IPS-20b (cell line): ENCODE results near the gene CNTF.

Source experiments
- H3K27ac ChIP-seq: one replicate; pipeline ENCODE4 v1.5.1; 2013; ENCODE audit warnings: low read length
- H3K27me3 ChIP-seq: 2 replicates; pipeline ENCODE4 v1.6.1; 2013; ENCODE audit warnings: mild to moderate bottlenecking, low read length, inconsistent platforms; ENCODE audit not compliant: insufficient read depth
- H3K36me3 ChIP-seq: 2 replicates; pipeline ENCODE4 v1.6.1; 2013; ENCODE audit warnings: low read depth, mild to moderate bottlenecking, inconsistent platforms, low read length, moderate library complexity; ENCODE audit not compliant: insufficient read depth
- H3K4me1 ChIP-seq: 2 replicates; pipeline ENCODE4 v1.6.1; 2013; ENCODE audit warnings: mild to moderate bottlenecking, control low read depth, inconsistent platforms, low read length, moderate library complexity; ENCODE audit not compliant: insufficient read depth
- H3K4me3 ChIP-seq: 2 replicates; pipeline ENCODE4 v1.5.1; 2013; ENCODE audit warnings: mild to moderate bottlenecking, low read length, inconsistent platforms
- H3K9ac ChIP-seq: 2 replicates; pipeline ENCODE4 v1.6.1; 2013; ENCODE audit warnings: low read depth, mild to moderate bottlenecking, inconsistent platforms, low read length, moderate library complexity
- H3K9me3 ChIP-seq: 2 replicates; pipeline ENCODE4 v1.6.1; 2013; ENCODE audit warnings: mild to moderate bottlenecking, low read depth, low read length, inconsistent platforms; ENCODE audit not compliant: insufficient read depth

Gene CNTF

DNA sequence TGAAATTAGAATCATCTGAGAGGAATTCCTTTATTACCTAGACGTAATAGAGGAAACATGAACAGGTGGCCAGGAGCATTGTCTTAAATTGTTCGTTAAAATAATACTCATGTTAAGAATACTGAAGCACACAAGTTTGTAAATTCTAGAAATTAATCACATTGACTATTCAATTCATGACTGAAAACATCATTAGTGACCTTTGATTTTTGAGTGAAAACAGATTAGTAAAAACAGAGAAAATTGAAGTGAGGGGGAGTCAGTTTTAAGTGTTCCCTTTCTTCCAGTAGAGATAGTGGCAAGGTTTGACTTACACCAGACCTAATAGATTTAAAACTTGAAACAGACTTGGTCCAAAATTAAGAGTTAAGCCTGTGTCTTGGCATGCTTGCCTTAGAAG lies 42.2 kb upstream of the CNTF start:
- Histone ChIP-seq H3K4me1 (peaks cover 11% of the 10 kb centered on the region; the same call in 1 of the 2 replicates), H3K36me3 (peaks cover 15% of the 10 kb centered on the region), H3K9me3 (no peaks in the 10 kb centered on the region), H3K27me3 (no peaks in the 10 kb centered on the region), H3K9ac (peak overlapping the region; percentile 93), H3K27ac (peak overlapping the region; percentile 72), H3K4me3 (peak overlapping the region; percentile 96)

GRCh38 chr11:58582437-58582836 lies 40.0 kb upstream of the CNTF start:
- Histone ChIP-seq H3K4me3 (no peak overlapping the region), H3K9ac (no peak overlapping the region), H3K4me1 (peaks cover 11% of the 10 kb centered on the region; the same call in 1 of the 2 replicates), H3K9me3 (no peaks in the 10 kb centered on the region), H3K36me3 (peaks cover 36% of the 10 kb centered on the region), H3K27ac (no peak overlapping the region), H3K27me3 (no peaks in the 10 kb centered on the region)

GRCh38 chr11:58586998-58587397 lies 35.5 kb upstream of the CNTF start:
- Histone ChIP-seq H3K9ac (no peak overlapping the region), H3K27me3 (no peaks in the 10 kb centered on the region), H3K27ac (no peak overlapping the region), H3K4me1 (no peaks in the 10 kb centered on the region), H3K9me3 (no peaks in the 10 kb centered on the region), H3K4me3 (no peak overlapping the region), H3K36me3 (peaks cover 48% of the 10 kb centered on the region)

- H3K9me3 ChIP-seq: no peaks in the 10 kb centered on the region
- no peak overlapping the region for H3K9ac ChIP-seq
- H3K27me3 ChIP-seq: no peaks in the 10 kb centered on the region
- H3K36me3 ChIP-seq: peaks cover 47% of the 10 kb centered on the region
- no peak overlapping the region for H3K27ac ChIP-seq
- H3K4me3 ChIP-seq: no peak overlapping the region
- no peaks in the 10 kb centered on the region for H3K4me1 ChIP-seq
Measured at GRCh38 chr11:58591659-58592058, 30.8 kb upstream of the CNTF start.

DNA sequence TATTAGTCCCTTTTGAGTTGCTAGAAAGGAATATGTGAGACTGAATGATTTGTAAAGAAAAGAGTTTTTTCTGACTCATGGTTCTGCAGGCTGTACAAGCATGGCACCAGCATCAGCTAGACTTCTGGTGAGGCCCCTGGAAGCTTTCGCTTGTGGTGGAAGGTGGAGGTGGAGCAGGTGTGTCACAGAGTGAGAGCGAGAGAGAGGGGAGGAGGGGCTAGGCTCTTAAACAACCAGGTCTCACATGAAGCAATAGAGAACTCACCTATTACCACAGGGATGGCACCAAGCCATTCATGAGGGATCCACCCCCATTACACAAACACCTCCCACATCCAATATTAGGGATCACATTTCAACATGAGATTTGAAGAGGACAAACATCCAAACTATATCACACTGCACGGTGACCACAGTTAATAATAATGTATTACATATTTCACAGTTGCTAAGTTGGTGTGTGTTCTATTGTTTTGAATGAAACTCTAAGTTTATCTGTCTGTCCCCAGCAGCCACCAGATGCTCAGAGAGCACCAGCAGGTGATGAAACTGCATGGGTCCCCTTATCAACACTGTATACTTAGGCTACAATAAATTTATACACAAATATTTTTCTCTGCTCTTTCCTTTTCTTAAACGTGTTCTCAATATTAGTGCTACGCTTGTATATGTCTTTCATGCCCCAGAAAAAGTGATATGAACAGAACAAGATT lies 29.5 kb upstream of the CNTF start:
- H3K4me3 ChIP-seq: no peak overlapping the region
- no peak overlapping the region for H3K27ac ChIP-seq
- H3K9me3 ChIP-seq: no peaks in the 10 kb centered on the region
- H3K9ac ChIP-seq: no peak overlapping the region
- no peaks in the 10 kb centered on the region for H3K27me3 ChIP-seq
- H3K4me1 ChIP-seq: no peaks in the 10 kb centered on the region
- H3K36me3 ChIP-seq: peaks cover 37% of the 10 kb centered on the region; the same call in 1 of the 2 replicates

DNA sequence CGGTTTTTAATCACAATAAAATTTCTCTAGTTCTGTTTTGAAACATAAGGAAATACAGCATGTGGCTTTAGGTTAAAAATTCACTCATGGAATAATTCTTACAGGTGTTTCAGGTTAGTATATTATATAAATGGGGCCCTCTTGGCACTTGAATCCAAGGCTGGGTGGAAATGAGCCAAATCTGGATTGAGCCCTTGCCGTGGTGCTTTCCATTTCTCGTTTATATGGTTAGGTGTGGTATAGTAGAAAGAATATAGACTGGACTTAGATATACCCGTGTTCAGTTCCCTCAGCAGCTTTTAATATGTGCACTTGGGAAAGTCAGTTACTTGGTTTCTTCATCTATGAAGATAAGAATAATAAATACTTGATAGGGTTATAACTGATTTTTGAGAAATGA lies 27.6 kb upstream of the CNTF start:
- peaks cover 38% of the 10 kb centered on the region; the same call in 1 of the 2 replicates for H3K36me3 ChIP-seq
- no peak overlapping the region for H3K27ac ChIP-seq
- H3K4me3 ChIP-seq: no peak overlapping the region
- no peaks in the 10 kb centered on the region for H3K27me3 ChIP-seq
- H3K4me1 ChIP-seq: peaks cover 6% of the 10 kb centered on the region; the same call in 1 of the 2 replicates
- H3K9ac ChIP-seq: no peak overlapping the region
- no peaks in the 10 kb centered on the region for H3K9me3 ChIP-seq

DNA sequence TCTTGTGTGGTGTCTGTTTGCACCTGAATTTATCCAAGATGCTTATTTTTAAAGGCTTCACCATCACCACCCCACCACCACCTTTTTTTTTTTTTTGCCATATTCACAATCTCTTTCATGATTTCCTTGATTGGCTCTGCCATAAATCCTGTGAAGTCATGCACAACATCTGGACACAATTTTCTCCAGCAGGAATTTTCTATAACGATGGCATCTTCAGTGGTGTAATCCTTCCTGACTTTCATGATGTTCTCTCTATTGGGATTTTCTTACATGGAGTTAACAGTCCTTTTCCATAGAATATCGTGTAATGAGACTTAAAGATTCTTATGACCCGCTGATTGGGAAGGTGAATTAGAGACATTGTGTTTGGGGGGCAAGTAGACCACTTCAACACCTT lies 25.8 kb upstream of the CNTF start:
- no peaks in the 10 kb centered on the region for H3K9me3 ChIP-seq
- H3K4me3 ChIP-seq: no peak overlapping the region
- peaks cover 16% of the 10 kb centered on the region; the same call in 1 of the 2 replicates for H3K4me1 ChIP-seq
- no peaks in the 10 kb centered on the region for H3K27me3 ChIP-seq
- H3K9ac ChIP-seq: no peak overlapping the region
- H3K36me3 ChIP-seq: peaks cover 27% of the 10 kb centered on the region; the same call in 1 of the 2 replicates
- H3K27ac ChIP-seq: no peak overlapping the region

DNA sequence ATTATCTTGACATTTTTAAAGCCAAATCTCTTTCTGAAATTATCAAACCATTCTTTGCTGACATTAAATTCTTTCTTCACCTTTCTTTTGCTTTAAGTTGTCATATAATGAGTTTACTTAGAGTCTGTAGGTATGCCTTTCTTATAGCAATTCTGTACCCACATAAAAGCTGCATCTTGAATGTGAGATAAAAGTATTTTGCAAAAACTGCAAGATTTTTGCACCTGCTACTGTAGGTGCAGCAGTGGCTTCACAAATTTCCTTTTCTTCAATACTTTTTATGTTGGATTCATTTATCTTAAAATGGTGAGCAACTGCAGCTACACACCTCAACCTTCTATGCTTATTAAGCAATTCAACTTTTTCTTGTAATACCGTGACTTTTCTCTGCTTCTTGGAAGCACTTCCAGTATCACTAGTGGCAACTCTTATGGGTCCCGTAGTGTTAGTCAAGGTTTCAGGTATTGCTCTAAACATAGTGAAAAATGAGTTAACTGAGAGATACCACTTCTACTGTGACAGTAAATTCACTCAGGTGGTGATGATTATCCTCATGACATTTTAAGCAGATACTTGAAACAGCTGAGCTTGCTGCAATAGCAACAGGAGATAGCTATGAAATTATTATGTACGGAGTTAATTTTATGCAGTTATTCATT lies 24.9 kb upstream of the CNTF start:
- Histone ChIP-seq H3K36me3 (peaks cover 20% of the 10 kb centered on the region; the same call in 1 of the 2 replicates), H3K4me3 (no peak overlapping the region), H3K27ac (no peak overlapping the region)

GRCh38 chr11:58600510-58600909 lies 22.0 kb upstream of the CNTF start:
- Histone ChIP-seq H3K4me3 (no peak overlapping the region; the same call in 1 of the 2 replicates), H3K9ac (no peak overlapping the region), H3K9me3 (no peaks in the 10 kb centered on the region), H3K27me3 (no peaks in the 10 kb centered on the region), H3K27ac (no peak overlapping the region), H3K4me1 (peaks cover 16% of the 10 kb centered on the region; the same call in 1 of the 2 replicates), H3K36me3 (peaks cover 9% of the 10 kb centered on the region; the same call in 1 of the 2 replicates)

More for the DNA sequence above, 24.9 kb upstream of the CNTF start:
- Histone ChIP-seq H3K9me3 (no peaks in the 10 kb centered on the region), H3K4me1 (peaks cover 16% of the 10 kb centered on the region; the same call in 1 of the 2 replicates), H3K27me3 (no peaks in the 10 kb centered on the region), H3K9ac (no peak overlapping the region)

DNA sequence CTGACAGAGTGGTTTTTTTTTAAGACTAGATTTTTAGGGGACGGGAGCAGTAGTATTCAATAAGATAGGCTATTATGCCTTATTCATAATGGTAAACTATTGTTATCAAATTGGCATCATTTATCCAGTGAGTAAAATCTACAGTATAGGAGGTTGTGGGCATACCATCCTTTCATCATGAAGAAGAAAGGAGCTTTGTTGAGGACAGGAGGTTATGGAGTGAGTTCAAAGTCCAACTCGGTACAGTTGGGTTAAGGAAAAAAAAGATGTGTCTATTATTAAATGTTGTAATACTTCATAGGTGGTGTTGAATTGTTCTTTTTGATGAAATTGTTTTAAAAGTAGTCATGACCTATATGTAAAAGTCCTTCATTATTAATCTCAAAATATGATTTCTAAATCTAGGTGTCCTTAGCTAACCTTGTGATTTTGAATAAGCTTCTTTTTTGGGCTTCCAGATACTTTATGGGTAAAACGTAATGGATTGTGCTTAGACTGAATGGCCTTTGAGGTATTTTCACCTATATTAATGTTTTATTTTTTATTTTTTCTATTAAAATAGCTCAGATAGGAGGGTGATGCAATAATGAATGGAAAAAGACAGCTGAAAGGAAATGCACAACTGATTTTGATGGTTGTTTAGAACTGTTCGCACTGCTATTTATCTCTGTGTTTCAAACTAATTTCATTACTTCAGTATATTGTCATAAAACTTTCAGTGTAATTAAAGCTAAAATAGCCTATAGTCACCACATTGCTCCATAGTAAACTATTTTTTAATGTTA lies 15.3 kb upstream of the CNTF start:
- no peak overlapping the region for H3K4me3 ChIP-seq
- H3K27ac ChIP-seq: no peak overlapping the region
- H3K36me3 ChIP-seq: peaks cover 31% of the 10 kb centered on the region
- H3K27me3 ChIP-seq: no peaks in the 10 kb centered on the region
- H3K4me1 ChIP-seq: no peaks in the 10 kb centered on the region; the same call in 1 of the 2 replicates
- H3K9me3 ChIP-seq: no peaks in the 10 kb centered on the region
- no peak overlapping the region for H3K9ac ChIP-seq

DNA sequence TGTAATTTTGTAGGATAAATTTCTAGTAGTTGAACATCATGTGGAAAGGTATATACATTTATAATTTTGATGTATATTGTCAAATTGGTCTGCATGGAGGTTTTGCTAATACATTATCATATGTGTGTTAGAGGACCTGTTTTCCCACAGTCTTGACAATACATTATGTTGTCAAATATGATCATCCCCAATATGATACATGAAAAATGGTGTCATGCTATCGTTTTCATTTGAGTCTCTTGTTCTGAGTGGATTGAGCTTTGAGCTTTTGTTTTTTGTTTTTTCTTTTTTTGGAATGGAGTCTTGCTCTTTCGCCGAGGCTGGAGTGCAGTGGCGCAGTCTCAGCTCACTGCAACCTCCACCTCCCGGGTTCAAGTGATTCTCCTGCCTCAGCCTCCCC lies 14.1 kb upstream of the CNTF start:
- Histone ChIP-seq H3K36me3 (peaks cover 43% of the 10 kb centered on the region), H3K27ac (no peak overlapping the region), H3K4me1 (no peaks in the 10 kb centered on the region; the same call in 1 of the 2 replicates), H3K4me3 (no peak overlapping the region), H3K9me3 (no peaks in the 10 kb centered on the region), H3K27me3 (no peaks in the 10 kb centered on the region), H3K9ac (no peak overlapping the region)
